ENCODE results near the gene TMCC2.
A peak's percentile ranks its signal among the peaks of the same experiment; 100 is the strongest.

The TMCC2 gene, protein sequence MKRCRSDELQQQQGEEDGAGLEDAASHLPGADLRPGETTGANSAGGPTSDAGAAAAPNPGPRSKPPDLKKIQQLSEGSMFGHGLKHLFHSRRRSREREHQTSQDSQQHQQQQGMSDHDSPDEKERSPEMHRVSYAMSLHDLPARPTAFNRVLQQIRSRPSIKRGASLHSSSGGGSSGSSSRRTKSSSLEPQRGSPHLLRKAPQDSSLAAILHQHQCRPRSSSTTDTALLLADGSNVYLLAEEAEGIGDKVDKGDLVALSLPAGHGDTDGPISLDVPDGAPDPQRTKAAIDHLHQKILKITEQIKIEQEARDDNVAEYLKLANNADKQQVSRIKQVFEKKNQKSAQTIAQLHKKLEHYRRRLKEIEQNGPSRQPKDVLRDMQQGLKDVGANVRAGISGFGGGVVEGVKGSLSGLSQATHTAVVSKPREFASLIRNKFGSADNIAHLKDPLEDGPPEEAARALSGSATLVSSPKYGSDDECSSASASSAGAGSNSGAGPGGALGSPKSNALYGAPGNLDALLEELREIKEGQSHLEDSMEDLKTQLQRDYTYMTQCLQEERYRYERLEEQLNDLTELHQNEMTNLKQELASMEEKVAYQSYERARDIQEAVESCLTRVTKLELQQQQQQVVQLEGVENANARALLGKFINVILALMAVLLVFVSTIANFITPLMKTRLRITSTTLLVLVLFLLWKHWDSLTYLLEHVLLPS

DNA sequence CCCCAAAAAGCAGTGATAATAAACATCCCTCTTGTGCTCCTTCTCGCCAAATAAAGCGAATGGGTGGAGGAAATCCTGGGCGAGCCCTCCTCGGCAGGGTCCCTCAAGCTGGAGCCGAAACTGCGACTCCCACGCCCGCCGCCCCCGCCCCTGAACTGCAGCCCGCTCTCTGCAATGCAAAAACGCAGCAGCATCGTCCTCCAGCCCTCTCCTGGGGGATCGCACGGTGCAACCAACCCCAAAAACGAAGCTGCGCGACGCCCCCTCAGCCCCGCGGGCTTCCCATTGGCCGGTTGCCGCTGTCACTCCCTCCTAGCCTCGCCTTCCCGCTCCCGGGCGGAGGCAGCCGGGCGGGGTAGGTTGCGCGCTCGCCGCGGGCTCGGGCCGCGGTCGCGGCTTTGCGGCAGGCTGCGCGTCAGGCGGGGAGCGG, at the start of gene TMCC2:
TSS of gene TMCC2 (plus strand) at position 363 of the 430 bp plus-strand sequence. CDS start 619 bp downstream, outside the sequence.
- DNase-seq (ENCODE audit: low read depth) = peak; percentile 80

DNA sequence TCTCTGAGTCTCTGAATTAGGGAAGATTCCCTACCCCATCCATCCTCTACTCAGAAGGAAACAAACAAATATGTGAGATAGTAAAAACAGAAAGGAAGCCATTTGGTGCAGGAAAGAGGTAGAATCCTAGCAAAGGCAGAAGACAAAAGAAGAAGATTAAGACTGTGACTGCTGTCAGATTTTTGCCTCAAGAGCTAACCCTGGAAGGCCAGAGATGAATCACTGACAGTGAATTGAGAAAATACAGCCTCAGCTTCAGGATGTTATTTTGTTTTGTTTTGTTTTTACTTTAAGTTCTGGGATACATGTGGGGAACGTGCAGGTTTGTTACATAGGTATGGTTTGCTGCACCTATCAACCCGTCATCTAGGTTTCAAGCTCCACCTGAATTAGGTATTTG, 47.9 kb upstream of the TMCC2 start:
- DNase-seq (ENCODE audit: low read depth) = peak; percentile 56

DNA sequence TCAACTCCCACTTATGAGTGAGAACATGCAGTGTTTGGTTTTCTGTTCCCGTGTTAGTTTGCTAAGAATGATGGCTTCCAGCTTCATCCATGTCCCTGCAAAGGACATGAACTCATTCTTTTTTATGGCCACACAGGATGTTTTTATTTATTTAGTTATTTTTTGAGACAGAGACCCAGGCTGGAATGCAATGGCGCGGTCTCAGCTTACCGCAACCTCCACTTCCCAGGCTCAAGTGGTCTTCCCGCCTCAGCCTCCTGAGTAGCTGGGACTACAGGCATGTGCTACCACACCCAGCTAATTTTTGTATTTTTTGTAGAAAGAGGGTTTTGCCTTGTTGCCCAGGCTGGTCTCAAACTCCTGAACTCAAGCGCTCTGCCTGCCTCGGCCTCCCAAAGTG, 47.4 kb upstream of the TMCC2 start:
- DNase-seq (ENCODE audit: low read depth) = peak; percentile 29

DNA sequence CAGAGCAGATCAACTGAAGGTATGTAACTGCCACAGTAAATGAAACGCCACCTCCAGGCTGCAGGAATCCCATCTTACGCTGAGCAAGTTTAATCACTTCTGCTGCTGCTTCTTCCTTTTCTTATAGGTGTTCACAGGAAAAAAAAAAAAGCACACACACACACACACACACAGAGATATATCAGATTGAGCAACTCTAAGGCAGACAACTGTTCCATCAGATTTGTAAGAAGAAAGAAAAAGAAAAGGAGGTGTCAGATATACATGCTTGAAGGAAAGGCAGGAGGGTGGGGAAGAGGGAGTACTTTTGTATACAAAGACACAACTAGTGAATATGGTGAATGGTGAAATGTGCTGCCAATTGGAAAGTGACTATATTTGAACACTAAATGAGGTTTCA, 44.8 kb upstream of the TMCC2 start:
- DNase-seq (ENCODE audit: low read depth) = peak; percentile 40

DNA sequence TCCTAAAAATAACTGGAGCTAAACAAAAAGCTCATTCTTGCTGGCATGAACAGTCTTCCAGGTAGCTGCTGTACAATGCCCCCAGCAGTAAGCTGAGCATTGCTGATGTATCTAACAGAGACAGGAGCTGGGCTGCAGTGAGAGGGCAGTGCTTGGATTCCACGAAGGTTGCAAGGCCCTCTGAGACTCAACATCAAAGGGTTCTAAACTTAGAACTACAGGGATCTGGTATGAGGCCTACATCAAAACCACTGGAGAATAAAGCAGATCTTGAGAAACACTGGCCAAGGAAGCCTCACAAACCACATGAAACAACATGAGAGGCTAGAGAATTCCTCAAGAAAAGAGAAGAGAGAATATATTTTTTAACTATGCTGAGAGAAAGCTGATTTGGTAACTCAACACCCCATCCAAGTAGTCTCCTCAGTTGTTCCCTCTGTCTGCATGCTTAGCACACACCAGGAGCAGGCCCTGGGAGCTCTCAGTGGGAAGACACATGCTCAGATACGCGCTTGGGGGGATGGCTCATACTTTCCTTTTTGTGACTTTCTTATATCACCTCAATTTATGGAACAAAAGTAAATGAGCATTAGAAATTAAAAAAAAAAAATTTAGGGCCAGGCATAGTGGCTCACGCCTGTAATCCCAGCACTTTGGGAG, 43.9 kb upstream of the TMCC2 start:
- peak; percentile 34 for DNase-seq (ENCODE audit: low read depth)

DNA sequence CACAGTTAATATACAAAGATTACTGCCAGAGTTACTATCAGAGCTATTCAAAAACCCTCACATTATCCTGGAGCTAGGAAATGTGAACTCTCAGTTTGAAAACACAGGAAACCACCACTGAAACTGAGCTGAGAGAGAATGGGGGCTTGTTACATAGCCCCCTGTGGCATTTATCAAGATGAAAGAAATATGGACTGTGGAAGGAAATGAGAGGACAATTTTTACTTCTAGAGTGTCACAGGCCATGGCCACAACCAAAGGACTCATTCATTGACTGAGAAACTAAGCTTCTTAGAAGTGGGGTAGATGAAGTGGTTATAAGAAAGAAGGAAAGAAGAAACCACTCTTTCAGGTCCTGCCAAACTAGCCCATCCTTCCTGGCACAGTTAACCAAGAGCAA, 41.6 kb upstream of the TMCC2 start:
- DNase-seq (ENCODE audit: low read depth) = no peak

DNA sequence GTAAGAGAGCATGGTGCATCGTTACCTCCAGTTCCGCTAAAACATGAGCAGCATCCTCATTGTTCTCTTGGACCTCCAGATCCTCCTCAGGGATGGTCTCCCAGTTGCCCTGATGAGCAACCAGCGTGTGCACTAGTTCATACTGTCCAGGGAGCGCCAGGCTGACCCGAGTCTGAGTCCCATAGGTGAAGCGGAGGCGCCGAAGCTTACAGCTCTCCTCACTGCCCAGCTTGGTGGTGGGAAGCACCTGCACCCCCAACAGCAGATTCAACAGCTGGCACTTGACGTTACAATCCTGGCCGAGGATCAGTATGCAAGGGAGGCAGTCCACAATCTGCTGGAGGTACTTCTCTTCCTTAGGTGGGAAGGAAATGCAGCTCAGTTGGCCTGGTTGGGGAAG, 40.3 kb upstream of the TMCC2 start:
- DNase-seq (ENCODE audit: low read depth) = no peak

DNA sequence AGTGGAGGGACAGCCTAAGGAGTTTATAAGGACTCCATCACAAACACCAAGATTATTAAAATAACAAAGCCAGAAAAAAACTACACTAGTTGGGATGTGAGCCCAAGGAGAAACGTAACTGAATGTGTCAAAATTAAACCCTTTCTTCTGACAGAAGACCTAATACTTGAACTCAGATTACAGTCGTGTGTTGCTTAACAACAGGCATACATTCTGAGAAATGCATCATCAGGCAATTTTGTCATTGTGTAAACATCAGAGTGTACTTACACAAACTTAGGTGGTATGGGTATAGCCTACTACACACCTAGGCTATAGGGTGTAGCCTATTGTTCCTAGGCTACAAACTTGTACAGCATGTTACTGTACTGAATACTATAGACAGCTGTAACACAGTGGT, 39.6 kb upstream of the TMCC2 start:
- DNase-seq (ENCODE audit: low read depth) = peak; percentile 72

DNA sequence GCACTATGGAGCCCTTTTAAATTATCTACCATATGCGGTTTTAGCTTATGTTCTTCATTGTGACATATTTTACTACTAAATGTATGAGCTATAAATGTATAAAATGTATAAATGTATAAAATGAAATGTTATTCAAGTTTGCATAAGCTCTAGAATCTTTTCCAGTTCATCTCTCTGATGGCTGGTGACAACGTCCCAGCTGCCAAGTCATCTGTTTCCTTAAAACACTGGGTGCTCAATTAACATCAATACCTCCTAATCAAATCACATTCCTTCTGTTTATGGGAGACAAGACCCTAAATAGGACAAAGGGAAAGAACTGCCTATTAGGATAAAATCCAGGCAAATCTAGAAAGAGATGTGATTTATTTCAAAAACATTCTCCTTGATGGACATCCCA, 39.1 kb upstream of the TMCC2 start:
- no peak for DNase-seq (ENCODE audit: low read depth)

DNA sequence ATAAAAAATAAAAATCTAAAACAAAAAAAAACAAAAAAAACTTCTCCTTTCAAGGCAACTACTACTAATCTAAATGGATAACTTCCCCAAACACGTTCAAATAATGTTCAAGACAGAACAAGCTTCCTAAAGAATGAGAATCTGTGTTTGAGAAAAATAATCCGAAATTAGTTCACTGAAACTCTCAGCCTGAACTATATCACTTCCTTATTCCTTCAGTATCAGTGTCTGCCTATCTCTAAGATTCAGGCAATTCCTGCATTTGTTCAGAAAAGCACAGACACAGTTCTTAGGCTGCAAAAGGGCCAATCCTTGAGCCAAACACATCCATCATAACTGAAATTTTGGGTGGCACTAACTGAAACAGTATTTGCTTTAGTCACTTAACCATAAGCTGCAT, 38.6 kb upstream of the TMCC2 start:
- DNase-seq (ENCODE audit: low read depth) = no peak

DNA sequence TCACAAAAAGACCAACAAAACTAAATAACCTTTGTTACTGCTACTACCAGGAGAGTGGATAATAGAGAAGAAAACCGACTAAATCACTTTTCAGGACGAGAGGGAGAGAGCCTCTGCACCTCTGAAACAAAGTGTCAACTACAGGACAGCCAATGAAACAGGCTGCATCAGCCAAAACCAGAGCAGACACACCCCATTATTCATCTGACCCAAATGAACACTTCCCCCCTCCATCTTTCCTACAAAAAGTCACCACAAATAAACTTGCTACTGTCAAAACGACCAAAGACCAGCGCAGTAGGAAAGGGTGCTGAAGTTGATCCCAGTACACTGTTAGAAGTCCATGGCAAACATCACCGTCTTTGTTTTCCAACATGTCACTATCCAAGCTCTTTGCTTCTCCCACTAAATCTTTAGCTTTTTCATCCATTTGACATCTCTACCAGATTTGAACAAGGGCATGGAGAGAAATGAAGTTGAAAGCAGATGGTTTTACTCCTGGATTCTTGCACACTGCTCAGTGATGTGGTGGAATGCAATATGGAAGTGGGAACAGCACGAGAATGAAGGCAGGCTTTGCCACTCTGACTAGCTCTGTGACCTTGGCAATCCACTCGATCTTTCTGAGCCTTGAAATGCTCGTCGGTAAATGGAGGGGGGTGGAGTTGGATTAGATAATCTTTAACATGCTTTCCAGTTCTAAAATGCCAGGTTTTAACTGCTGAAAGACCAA, 36.7 kb upstream of the TMCC2 start:
- peak; percentile 26 for DNase-seq (ENCODE audit: low read depth)

DNA sequence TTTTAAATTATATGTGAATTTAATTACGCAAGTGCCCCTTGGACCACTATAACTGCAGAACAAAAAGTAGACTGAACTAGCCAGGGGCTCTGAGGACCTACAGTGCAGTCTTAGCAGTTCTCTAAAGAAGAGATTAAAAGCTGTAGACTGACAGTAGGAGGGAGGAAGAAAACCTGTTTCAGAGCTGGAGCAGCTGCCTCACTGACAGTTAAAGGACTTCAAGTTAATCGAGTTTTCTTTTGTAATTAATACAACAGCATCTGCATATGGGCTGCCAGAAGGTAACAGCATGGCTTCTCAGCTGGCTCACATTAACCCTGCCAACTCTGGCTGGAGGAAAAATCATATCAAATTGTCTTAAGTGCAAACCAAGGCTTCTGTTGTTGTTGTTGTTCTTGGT, 36.1 kb upstream of the TMCC2 start:
- DNase-seq (ENCODE audit: low read depth) = no peak

DNA sequence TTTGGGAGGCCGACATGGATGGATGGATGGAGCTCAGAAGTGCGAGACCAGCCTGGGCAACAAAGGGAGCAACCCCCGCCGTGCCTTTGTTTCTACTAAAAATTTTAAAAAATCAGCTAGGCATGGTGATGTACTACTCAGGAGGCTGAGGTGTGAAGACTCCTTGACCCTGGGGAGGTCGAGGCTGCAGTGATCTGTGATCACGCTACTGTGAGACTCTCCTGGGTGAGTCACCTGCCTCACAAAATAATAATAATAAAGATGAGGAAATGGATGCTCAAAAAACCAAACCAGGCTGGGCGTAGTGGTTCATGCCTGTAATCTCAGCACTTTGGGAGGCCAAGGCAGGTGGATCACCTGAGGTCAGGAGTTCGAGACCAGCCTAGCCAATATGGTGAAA, 35.5 kb upstream of the TMCC2 start:
- DNase-seq (ENCODE audit: low read depth) = no peak

DNA sequence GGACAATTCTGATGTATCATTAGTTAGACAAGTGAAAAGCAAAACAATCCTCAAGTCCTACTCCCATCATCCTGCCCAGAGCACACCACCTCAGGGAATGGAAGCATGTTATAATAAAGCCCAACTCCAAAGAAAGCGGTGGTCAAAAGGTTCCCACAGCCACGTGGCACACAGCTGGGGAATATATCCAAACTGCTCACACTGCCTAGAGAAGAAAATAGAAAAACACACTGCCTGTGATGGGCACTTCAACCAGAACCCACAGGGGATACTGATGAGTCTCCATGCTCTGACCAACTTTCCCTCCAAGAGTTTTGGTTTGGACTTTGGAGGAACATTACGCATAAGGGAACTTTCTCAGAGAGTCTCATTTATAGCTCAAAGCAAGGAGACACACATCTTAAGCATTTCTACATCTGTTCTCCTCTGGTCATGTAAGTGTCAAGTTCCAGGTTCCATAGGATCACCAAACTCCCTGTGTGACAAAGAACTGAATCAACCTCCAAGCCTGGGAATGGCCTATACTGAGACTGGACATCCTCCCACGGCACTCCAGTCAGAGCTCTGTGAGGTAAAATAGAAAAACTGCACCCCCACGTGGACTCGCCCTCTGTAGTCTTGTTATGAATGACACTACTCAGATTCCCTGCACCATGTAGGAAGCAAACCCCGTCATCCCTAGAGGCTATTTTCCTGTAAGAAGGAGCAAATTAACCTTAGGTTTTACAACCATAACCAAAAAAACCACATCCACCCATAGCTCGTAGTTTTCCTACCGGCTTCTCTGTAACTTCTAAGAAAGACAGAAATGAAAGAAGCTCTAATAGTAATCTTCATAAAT, 28.4 kb upstream of the TMCC2 start:
- peak; percentile 15 for DNase-seq (ENCODE audit: low read depth)

DNA sequence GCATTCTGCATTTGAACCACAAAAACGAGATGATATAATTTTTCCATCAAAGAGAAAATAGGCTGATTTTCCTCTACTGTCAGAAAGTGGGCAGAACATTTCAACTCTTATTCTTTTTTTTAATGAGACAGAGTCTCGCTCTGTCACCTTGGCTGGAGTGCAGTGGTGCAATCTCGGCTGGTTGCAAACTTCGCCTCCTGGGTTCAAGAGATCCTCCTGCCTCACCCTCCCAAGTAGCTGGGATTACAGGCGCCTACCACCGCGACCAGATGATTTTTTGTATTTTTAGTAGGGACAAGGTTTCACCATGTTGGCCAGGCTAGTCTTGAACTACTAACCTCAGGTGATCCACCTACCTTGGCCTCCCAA, 27.8 kb upstream of the TMCC2 start:
- no peak for DNase-seq (ENCODE audit: low read depth)

DNA sequence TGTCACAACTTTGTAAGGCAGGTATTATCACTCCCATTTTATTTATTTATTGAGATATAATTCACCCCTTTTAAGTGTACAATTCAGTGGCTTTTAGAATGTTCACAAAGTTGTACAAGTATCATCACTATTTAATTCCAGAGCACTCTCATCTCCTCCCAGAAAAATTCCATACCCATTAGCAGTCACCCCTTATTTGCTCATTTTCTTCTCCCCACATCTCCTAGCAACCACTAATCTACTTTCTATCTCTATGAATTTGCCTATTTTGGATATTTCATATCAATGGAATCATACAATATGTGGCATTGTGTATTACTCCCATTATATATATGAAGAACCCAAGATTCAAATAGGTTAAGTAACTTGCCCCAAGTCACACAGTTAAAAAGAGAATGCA, 23.2 kb upstream of the TMCC2 start:
- DNase-seq (ENCODE audit: low read depth) = peak; percentile 53

DNA sequence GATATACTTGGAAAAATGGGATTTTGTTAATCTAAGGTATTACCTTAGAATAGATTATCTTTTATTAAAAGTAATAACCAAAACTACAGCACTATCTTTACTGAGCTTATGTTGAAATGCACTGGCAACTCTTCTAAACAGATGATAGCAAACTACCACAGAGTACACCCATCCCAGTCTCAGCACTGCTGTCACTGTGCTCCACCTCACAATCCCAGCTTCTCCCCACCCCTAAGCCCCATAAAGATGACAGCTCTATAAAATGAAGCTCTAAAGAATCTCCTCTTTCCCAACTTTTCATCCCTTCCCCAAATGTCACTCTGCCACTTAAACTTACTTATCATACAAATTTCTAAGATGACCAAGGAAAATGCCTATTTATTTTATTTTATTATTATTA, 22.7 kb upstream of the TMCC2 start:
- no peak for DNase-seq (ENCODE audit: low read depth)

DNA sequence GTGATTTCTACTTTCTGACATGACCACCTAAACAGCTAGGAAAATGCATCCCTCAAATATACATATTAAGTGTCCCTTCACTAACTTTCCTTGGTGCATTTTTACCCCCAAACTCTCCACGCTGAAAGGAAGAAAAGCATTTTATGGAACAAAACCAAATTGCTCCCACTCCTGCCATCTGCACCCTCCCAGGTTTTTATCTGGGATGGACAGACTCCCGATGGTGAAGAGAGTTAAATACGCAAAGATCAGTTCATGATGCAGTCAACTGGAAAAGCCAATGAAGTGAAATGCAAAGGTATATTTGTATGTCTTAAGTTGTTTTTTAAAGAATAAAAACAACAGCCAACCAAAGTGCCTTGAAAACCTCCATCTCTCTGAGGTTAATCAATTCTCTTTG, 18.9 kb upstream of the TMCC2 start:
- no peak for DNase-seq (ENCODE audit: low read depth)

DNA sequence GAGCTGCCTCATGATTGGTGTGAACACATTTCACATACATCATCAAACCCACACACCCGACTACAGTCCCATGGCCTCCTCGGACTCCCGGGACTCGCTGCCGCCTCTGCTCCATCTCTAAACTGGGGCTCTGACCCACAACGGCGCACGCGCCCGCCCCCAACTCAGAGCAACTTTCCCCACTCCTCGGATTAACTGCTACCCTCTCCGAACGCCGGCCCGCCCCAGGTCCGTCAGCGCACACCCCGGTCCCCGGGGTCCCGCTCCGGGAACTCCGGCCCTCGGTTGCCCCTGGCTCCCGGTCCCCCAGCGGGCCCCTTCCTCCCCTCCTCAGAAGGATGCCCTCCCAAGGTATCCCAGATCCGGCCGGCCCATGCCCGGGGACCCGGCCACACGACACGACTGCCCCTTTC, 17.0 kb upstream of the TMCC2 start:
- no peak for DNase-seq (ENCODE audit: low read depth)

DNA sequence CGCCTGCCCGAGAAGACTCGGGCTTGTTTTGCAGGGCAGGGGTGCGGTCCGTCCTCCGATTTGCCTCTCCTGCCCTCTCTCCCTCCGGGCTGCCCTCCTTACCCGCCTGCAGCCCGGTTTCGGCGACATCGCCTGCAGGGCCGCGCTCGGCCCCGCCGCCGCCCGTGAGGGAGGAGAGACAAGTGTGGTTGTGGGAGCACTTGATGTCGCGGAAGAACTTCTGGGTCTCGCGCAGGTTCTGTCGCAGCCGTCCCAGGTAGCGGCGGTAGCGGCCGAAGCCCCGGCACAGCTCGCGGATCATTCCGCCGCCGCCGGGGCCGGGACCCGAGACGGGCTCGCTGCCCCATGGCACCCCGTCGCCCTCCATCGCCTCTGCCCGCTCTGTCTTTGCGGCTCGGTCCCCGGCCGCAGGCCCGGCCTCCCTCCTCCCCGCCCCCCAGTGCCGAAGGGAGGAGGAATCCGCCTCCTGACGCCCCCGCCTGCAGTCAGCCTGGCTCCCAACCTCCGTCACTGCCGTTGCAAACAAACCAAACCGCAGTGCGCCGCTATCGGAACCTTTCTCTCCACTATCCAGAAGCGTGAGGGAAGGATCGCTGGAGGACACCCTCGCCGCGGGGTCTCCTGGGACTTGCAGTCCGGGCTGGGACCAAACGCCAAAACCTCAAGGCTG, 16.4 kb upstream of the TMCC2 start, which contains the start of gene DSTYK:
TSS of gene DSTYK (minus strand) at position 534 of the 670 bp plus-strand sequence. CDS start at position 367, 167 bp downstream.
- peak; percentile 98 for DNase-seq (ENCODE audit: low read depth)
